Endothelial cell of umbilical vein (primary cell): ENCODE data around the gene CRYZL1. TPM values are rescaled to one million over a fixed set of nuclear protein-coding genes. Genes with fewer than 3 reads are reported as not detected.

ENCODE experiments used
- BruUV-seq: library from RNA; stranded (reverse); fragments of 400-500 nt; replicated peaks from 2 replicates; lab custom pipeline; 2021; lab: Mats Ljungman, UMichigan
- CTCF ChIA-PET: fragments of 300-600, 350-600 bp; sonication (Branson Sonifier 250); formaldehyde crosslinking; loops from one replicate; lab custom pipeline; 2021; ENCODE audit warnings: antibody characterized with exemption, inconsistent platforms; lab: Charles Lee
- POLR2A ChIA-PET: fragments of 300-600, 350-600 bp; sonication (Branson Sonifier 250); formaldehyde crosslinking; loops from one replicate; lab custom pipeline; 2021; ENCODE audit warnings: antibody characterized with exemption, inconsistent platforms; lab: Charles Lee
- DNase-seq: peaks from one replicate; pipeline ENCODE4 v3.0.0-alpha.2; 2011; ENCODE audit warnings: low read depth, low spot score
- FAIRE-seq: peaks from 2 replicates; lab custom pipeline; 2011; peaks lifted over from hg19 to GRCh38; lab: Jason Lieb, UNC
- H2AFZ ChIP-seq: 2 replicates; pipeline ENCODE4 v1.6.0; 2012; ENCODE audit warnings: low read depth, low read length, control low read depth, inconsistent platforms
- H3K27ac ChIP-seq: 2 replicates; pipeline ENCODE4 v1.5.1; 2011; ENCODE audit warnings: low read depth, mild to moderate bottlenecking, control low read depth, low read length, moderate library complexity; ENCODE audit not compliant: insufficient read depth
- H3K27me3 ChIP-seq, 2 experiments: 2 replicates each; pipeline versions ENCODE4 v1.6.0 to v1.6.1; 2011; ENCODE audit warnings: low read length in 2 of 2, mixed read lengths in 1 of 2; ENCODE audit not compliant: control insufficient read depth in 2 of 2, insufficient read depth in 2 of 2
- H3K36me3 ChIP-seq, 2 experiments: 2 replicates in 1 of 2; 3 replicates in 1 of 2; pipeline ENCODE4 v1.5.1; 2011; ENCODE audit warnings: low read length in 2 of 2, mild to moderate bottlenecking in 1 of 2, moderate library complexity in 1 of 2; ENCODE audit not compliant: control insufficient read depth in 2 of 2, insufficient read depth in 2 of 2; ENCODE audit errors: extremely low read depth in 1 of 2
- H3K4me1 ChIP-seq: 3 replicates; pipeline ENCODE4 v1.5.1; 2011; ENCODE audit warnings: mild to moderate bottlenecking, low read length; ENCODE audit not compliant: control insufficient read depth, insufficient read depth; ENCODE audit errors: extremely low read depth
- H3K4me2 ChIP-seq: 2 replicates; pipeline ENCODE4 v1.6.1; 2011; ENCODE audit warnings: low read length, control low read depth, mixed read lengths; ENCODE audit not compliant: insufficient read depth
- H3K4me3 ChIP-seq, 3 experiments: fragments of 200-600 bp in 1 of 3; sonication (generic), shearing (Covaris generic) in 1 of 3; replicated peaks in 1 of 3; 2 replicates each; pipeline ENCODE4 v1.5.1; 2011 to 2016; ENCODE audit warnings: control low read depth in 3 of 3, low read length in 3 of 3, mild to moderate bottlenecking in 2 of 3, inconsistent platforms in 1 of 3, low read depth in 1 of 3, moderate library complexity in 1 of 3; ENCODE audit not compliant: insufficient read depth in 1 of 3
- H3K79me2 ChIP-seq: 2 replicates; pipeline ENCODE4 v1.6.0; 2012; ENCODE audit warnings: low read length, inconsistent platforms; ENCODE audit not compliant: control insufficient read depth, insufficient read depth
- H3K9ac ChIP-seq: replicated peaks from 2 replicates; pipeline ENCODE3; 2011; ENCODE audit warnings: low read length, control low read depth; ENCODE audit not compliant: insufficient read depth; ENCODE audit errors: extremely low read depth
- H3K9me1 ChIP-seq: replicated peaks from 3 replicates; pipeline ENCODE4 v1.6.0; 2011; ENCODE audit warnings: mild to moderate bottlenecking, low read length; ENCODE audit not compliant: control insufficient read depth, insufficient read depth; ENCODE audit errors: extremely low read depth
- H3K9me3 ChIP-seq: replicated peaks from 2 replicates; pipeline ENCODE4 v1.5.1; 2012; ENCODE audit warnings: low read length, inconsistent platforms; ENCODE audit not compliant: control insufficient read depth, insufficient read depth
- H4K20me1 ChIP-seq: replicated peaks from 2 replicates; pipeline ENCODE3; 2011; ENCODE audit warnings: mild to moderate bottlenecking, low read length; ENCODE audit not compliant: control insufficient read depth, insufficient read depth; ENCODE audit errors: extremely low read depth
- EZH2 ChIP-seq: IDR thresholded peaks from 2 replicates; pipeline ENCODE4 v1.6.1; 2012; ENCODE audit warnings: borderline replicate concordance, low read depth, mild to moderate bottlenecking, moderate library complexity, low read length, inconsistent platforms; ENCODE audit not compliant: severe bottlenecking
- FOS ChIP-seq: IDR thresholded peaks from 2 replicates; pipeline ENCODE4 v1.6.1; 2011; ENCODE audit warnings: mild to moderate bottlenecking, low read length, moderate library complexity, borderline replicate concordance; ENCODE audit not compliant: insufficient read depth
- GATA2 ChIP-seq: IDR thresholded peaks from 2 replicates; pipeline ENCODE4 v1.7.0; 2011; ENCODE audit warnings: low read depth, mild to moderate bottlenecking, moderate library complexity, mixed read lengths, low read length; ENCODE audit not compliant: insufficient read length, insufficient read depth
- JUN ChIP-seq: IDR thresholded peaks from 2 replicates; pipeline ENCODE4 v1.6.1; 2011; ENCODE audit warnings: borderline replicate concordance, low read depth; ENCODE audit not compliant: insufficient read length, insufficient read depth
- MYC ChIP-seq: IDR thresholded peaks from one replicate; pipeline ENCODE4 v1.6.1; 2011; ENCODE audit warnings: mild to moderate bottlenecking, low read depth, low read length
- POLR2A ChIP-seq: IDR thresholded peaks from 2 replicates; pipeline ENCODE4 v1.6.1; 2012; ENCODE audit warnings: low read depth, mild to moderate bottlenecking, control low read depth, low read length
- POLR2AphosphoS5 ChIP-seq: IDR thresholded peaks from 2 replicates; pipeline ENCODE4 v1.6.1; 2012; ENCODE audit warnings: low read depth, mild to moderate bottlenecking, control low read depth, low read length, moderate library complexity; ENCODE audit not compliant: insufficient read depth
- dilution Hi-C: fragments of 300-500 bp; cut with MboI; formaldehyde crosslinking; loops from one replicate; pipeline ENCODE4 v1.15.0; 2019; ENCODE audit warnings: low sequenced_read_pairs; ENCODE audit not compliant: extremely low pct_ligation_motif_present
- intact Hi-C: fragments of 100-400 bp; cut with micrococcal nuclease; formaldehyde crosslinking; loops from one replicate; pipeline ENCODE4 v1.10.0; 2022
- polyA plus RNA-seq, 4 experiments: library from polyadenylated mRNA; depleted of rRNA in 3 of 4; stranded (reverse) in 3 of 4; unstranded in 1 of 4; fragments of >200 nt; gene quantifications; 2 replicates each; pipeline versions ENCODE4 v1.2.1 to v1.2.3, GENCODE V29; 2011 to 2012; ENCODE audit warnings: missing spikeins in 1 of 4
- total RNA-seq: library from RNA; stranded (reverse); gene quantifications from 2 replicates; pipeline ENCODE4 v1.2.3, GENCODE V29; 2021
- TF ChIP-seq, protein P1 (sequence below), 2 donors: IDR thresholded peaks; 1 replicate in 1 of 2; 2 replicates in 1 of 2; pipeline ENCODE4 v1.5.1; 2011; ENCODE audit warnings: low read length in 2 of 2, mild to moderate bottlenecking in 2 of 2, moderate library complexity in 2 of 2, control low read depth in 1 of 2, inconsistent platforms in 1 of 2, low read depth in 1 of 2; ENCODE audit not compliant: insufficient read depth in 1 of 2; ENCODE audit errors: extremely low read depth in 1 of 2
- TF ChIP-seq, protein P2 (sequence below): IDR thresholded peaks from 2 replicates; pipeline ENCODE4 v1.6.1; 2011; ENCODE audit not compliant: insufficient read depth, insufficient read length

CRYZL1 gene
- total and polyA plus RNA-seq, 2 donors (not counting 3 experiments of a cell fraction or from before 2014, with no cell fraction given), result 26.4 to 42.1 TPM

DNA sequence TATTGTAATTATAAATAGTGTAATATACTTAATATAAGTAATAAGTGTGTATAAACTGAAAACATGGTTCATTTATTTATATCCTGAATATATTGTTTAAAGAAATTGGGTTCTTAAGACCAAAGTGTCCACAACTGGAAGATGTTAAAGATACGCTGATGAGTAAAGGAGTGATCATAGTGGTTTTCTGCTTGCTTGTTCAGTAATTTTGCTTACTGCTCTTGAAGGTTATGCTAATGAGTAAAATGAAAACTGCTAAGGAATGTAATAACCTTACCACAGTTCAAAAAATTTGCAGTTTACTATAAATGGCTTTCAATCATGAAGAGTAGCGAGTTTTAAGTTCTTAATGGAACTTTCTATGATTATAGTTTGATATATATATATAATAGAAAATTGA, 75.0 kb downstream of the CRYZL1 start:
- Histone ChIP-seq H3K27ac (no peak overlapping the region), H3K4me1 (no peaks in the 10 kb centered on the region), H3K4me3 (no peak overlapping the region), H3K79me2 (peaks cover 41% of the 10 kb centered on the region), H3K9me1 (no peaks in the 10 kb centered on the region), H4K20me1 (no peaks in the 10 kb centered on the region), H3K4me2 (no peak overlapping the region), H3K9ac (no peak overlapping the region), H3K9me3 (no peaks in the 10 kb centered on the region), H3K27me3 (no peaks in the 10 kb centered on the region), H3K36me3 (peaks cover 13 to 21% of the 10 kb centered on the region in 2 experiments), H2AFZ (no peak overlapping the region)
- FAIRE-seq, result no peak
- TF ChIP-seq EZH2 (no peak), JUN (no peak), GATA2 (no peak), POLR2A (no peak), MYC (no peak), FOS (no peak), POLR2AphosphoS5 (no peak)
- TF ChIP-seq, protein P1, sequence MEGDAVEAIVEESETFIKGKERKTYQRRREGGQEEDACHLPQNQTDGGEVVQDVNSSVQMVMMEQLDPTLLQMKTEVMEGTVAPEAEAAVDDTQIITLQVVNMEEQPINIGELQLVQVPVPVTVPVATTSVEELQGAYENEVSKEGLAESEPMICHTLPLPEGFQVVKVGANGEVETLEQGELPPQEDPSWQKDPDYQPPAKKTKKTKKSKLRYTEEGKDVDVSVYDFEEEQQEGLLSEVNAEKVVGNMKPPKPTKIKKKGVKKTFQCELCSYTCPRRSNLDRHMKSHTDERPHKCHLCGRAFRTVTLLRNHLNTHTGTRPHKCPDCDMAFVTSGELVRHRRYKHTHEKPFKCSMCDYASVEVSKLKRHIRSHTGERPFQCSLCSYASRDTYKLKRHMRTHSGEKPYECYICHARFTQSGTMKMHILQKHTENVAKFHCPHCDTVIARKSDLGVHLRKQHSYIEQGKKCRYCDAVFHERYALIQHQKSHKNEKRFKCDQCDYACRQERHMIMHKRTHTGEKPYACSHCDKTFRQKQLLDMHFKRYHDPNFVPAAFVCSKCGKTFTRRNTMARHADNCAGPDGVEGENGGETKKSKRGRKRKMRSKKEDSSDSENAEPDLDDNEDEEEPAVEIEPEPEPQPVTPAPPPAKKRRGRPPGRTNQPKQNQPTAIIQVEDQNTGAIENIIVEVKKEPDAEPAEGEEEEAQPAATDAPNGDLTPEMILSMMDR (IDR thresholded peaks at IDR 0.05; ENCODE audit: extremely low read depth in 1 of 2, insufficient read depth in 1 of 2, low read depth in 1 of 2, low read length in 2 of 2), result no peak
- TF ChIP-seq, protein P2, sequence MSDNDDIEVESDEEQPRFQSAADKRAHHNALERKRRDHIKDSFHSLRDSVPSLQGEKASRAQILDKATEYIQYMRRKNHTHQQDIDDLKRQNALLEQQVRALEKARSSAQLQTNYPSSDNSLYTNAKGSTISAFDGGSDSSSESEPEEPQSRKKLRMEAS, result no peak
- CTCF ChIA-PET, result interaction anchor here (1.2 to 3.8 kb wide), 2 partner anchors 8 to 39 kb away, joined by 4 to 19 read pairs; no protein-coding TSS in a partner anchor
- intact Hi-C loops (no loop called here), dilution Hi-C loops (no loop called here)
- DNase-seq, result no peak
- POLR2A ChIA-PET, result no interaction called here
- BruUV-seq, result no TSS peak
